ENCODE measurements around the gene NMRK2. TPM values are rescaled to one million over a fixed set of nuclear protein-coding genes. Genes with fewer than 3 reads are reported as not detected.
"Not testable (repeated sequence)": the region's sequence is repeated elsewhere in the genome, so short reads cannot be mapped to it uniquely, and the experiment has no call there.

Gene NMRK2
- 0.69 TPM for total RNA-seq
- polyA plus RNA-seq (ENCODE audit: insufficient read depth, low read depth, low replicate concordance), result 6.1 TPM
- long read RNA-seq, donor 1, result 0 reads
- long read RNA-seq, donor 2, result 0 reads
- long read RNA-seq, donor 3, result 0 reads
- long read RNA-seq, donor 4, result 0 reads
- long read RNA-seq, donor 5, result 0 reads
- long read RNA-seq, donor 6, result 0 reads
- long read RNA-seq, donor 7, result 0 reads
- long read RNA-seq, donor 8, result 0 reads
- long read RNA-seq, donor 9, result 0 reads
- long read RNA-seq, donor 10, result 0 reads

GRCh38 chr19:3932931-3933810 is at the start of gene NMRK2:
TSS of gene NMRK2 (plus strand) at chr19:3933069. CDS start at chr19:3933672, 603 bp downstream.
- Histone ChIP-seq H3K4me1 (ENCODE audit: control insufficient read depth in 2 of 3, insufficient read depth in 2 of 3, low read depth in 1 of 3, low read length in 3 of 3) (no peaks in the 10 kb centered on the region), H3K9me3 (ENCODE audit: control insufficient read depth in 2 of 3, insufficient read depth in 1 of 3, low read length in 3 of 3) (no peaks in the 10 kb centered on the region), H3K27ac (ENCODE audit: low read depth in 2 of 2, low read length in 2 of 2) (no peak within 1 kb of the TSS), H3K4me3 (ENCODE audit: low read length in 3 of 3) (no peak within 1 kb of the TSS), H3K36me3 (ENCODE audit: control insufficient read depth in 2 of 3, insufficient read depth in 3 of 3, low read length in 3 of 3) (no peaks in the 10 kb centered on the region), H3K27me3 (ENCODE audit: control insufficient read depth, insufficient read depth, low read length) (peaks cover 2% of the 10 kb centered on the region), H3K9ac (ENCODE audit: low read length in 3 of 3) (no peak within 1 kb of the TSS)
- intact Hi-C loops (cut with DNase I), result no loop called here
- TF ChIP-seq CTCF (IDR thresholded peaks at IDR 0.05; ENCODE audit: borderline replicate concordance, extremely low read depth, insufficient read depth), result no peak
- peak in 3 of 5 donors; percentile 10 to 26 (median 16) for DNase-seq
- no peak for FAIRE-seq

DNA sequence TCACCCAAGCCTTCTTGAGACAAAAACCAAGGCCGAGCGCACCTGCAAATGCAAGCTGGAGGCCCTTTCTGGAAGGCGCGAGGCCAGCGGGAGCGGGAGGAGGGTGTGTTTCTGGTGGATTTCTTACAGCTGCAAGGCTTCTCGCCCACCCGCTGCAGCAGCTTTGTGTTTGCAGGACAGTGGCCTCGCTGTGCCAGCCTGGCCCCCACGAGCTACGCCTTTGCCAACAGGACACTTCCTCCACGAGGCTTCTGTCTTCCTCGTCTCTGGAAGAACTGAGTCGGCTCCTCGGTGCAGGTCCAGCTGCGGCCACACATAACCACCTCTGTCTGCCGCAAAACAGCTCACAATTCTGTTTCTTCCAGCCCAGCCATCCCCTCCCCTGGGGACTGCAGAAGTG is 42.3 kb upstream of the NMRK2 start:
- intact Hi-C loops (cut with DNase I), result no loop called here
- no peak for DNase-seq
- TF ChIP-seq CTCF (IDR thresholded peaks at IDR 0.05; ENCODE audit: borderline replicate concordance, extremely low read depth, insufficient read depth), result no peak
- no peak overlapping the region for H3K4me3 ChIP-seq (ENCODE audit: low read length in 3 of 3)
- H3K4me1 ChIP-seq (ENCODE audit: control insufficient read depth in 2 of 3, insufficient read depth in 2 of 3, low read depth in 1 of 3, low read length in 3 of 3), result no peaks in the 10 kb centered on the region
- no peak for FAIRE-seq
- no peaks in the 10 kb centered on the region for H3K27me3 ChIP-seq (ENCODE audit: control insufficient read depth, insufficient read depth, low read length)
- no peak overlapping the region for H3K27ac ChIP-seq (ENCODE audit: low read depth in 2 of 2, low read length in 2 of 2)
- no peak overlapping the region for H3K9ac ChIP-seq (ENCODE audit: low read length in 3 of 3)
- no peaks in the 10 kb centered on the region for H3K36me3 ChIP-seq (ENCODE audit: control insufficient read depth in 2 of 3, insufficient read depth in 3 of 3, low read length in 3 of 3)
- H3K9me3 ChIP-seq (ENCODE audit: control insufficient read depth in 2 of 3, insufficient read depth in 1 of 3, low read length in 3 of 3), result no peaks in the 10 kb centered on the region

DNA sequence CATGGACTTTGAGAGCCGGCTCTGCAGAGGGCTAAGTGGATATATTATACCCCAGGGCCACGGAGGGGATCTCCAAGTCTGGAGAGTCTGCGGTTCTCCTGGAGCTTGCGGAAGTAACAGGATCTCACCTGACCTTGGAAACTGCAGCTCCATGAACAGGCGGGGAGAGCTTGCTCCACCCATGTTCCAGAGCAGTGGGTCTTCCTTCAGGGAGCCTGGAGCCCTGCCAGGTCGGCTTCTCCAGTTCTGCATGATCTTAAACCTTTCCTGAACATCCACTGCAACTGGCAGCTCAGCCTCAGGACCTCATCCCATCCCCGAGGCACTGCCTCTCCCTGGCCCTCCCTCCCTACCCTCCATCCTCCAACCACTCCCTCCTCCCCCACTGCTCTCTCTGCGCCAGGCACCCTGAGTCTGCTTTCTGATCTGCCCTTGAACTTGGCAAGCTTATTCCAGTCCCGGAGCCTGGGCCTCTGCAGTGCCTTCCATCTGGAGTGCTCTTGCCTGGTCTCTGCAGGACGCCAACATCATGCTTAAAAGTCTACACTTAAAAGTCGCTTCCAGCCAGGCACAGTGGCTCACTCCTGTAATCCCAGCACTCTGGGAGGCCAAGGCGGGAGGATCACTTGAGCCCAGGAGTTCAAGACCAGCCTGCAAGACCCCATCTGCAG is 39.2 kb upstream of the NMRK2 start:
- DNase-seq, result peak in 1 of 5 donors; percentile 18
- Histone ChIP-seq H3K27me3 (ENCODE audit: control insufficient read depth, insufficient read depth, low read length) (no peaks in the 10 kb centered on the region), H3K4me1 (ENCODE audit: control insufficient read depth in 2 of 3, insufficient read depth in 2 of 3, low read depth in 1 of 3, low read length in 3 of 3) (no peaks in the 10 kb centered on the region), H3K36me3 (ENCODE audit: control insufficient read depth in 2 of 3, insufficient read depth in 3 of 3, low read length in 3 of 3) (no peaks in the 10 kb centered on the region), H3K9ac (ENCODE audit: low read length in 3 of 3) (no peak overlapping the region), H3K9me3 (ENCODE audit: control insufficient read depth in 2 of 3, insufficient read depth in 1 of 3, low read length in 3 of 3) (peaks cover 0 to 5% (median 0%) of the 10 kb centered on the region in 3 donors), H3K27ac (ENCODE audit: low read depth in 2 of 2, low read length in 2 of 2) (no peak overlapping the region), H3K4me3 (ENCODE audit: low read length in 3 of 3) (no peak overlapping the region)
- intact Hi-C loops (cut with DNase I), result no loop called here
- TF ChIP-seq CTCF (IDR thresholded peaks at IDR 0.05; ENCODE audit: borderline replicate concordance, extremely low read depth, insufficient read depth), result no peak
- no peak for FAIRE-seq

DNA sequence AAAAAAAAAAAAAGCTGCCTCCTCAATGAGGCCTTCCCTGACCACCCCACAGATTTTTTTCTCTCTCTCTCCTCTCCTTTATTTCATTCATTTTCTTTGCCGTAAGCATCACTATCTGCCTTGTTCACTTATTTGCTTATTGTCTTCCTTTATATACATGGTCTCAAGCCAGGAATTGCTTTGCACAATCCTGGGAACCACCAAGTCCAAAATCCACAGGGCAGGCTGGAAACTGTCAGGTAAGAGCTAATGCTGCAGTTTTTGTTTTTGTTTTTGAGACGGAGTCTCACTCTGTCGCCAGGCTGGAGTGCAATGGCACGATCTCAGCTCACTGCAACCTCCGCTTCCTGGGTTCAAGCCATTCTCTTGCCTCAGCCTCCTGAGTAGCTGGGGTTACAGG is 37.9 kb upstream of the NMRK2 start:
- H3K9me3 ChIP-seq (ENCODE audit: control insufficient read depth in 2 of 3, insufficient read depth in 1 of 3, low read length in 3 of 3); H3K27me3 ChIP-seq (ENCODE audit: control insufficient read depth, insufficient read depth, low read length); H3K9ac ChIP-seq (ENCODE audit: low read length in 3 of 3); DNase-seq; intact Hi-C loops (cut with DNase I); H3K36me3 ChIP-seq (ENCODE audit: control insufficient read depth in 2 of 3, insufficient read depth in 3 of 3, low read length in 3 of 3); H3K4me1 ChIP-seq (ENCODE audit: control insufficient read depth in 2 of 3, insufficient read depth in 2 of 3, low read depth in 1 of 3, low read length in 3 of 3); FAIRE-seq; H3K27ac ChIP-seq (ENCODE audit: low read depth in 2 of 2, low read length in 2 of 2); H3K4me3 ChIP-seq (ENCODE audit: low read length in 3 of 3): not testable (repeated sequence)
